NT2/D1 (cell line): ENCODE results near the gene UACA.

Experiments used
- SUZ12 ChIP-seq: IDR thresholded peaks from 2 replicates; pipeline ENCODE4 v1.6.1; 2011; ENCODE audit not compliant: insufficient read length, insufficient read depth; ENCODE audit errors: extremely low read depth
- YY1 ChIP-seq: IDR thresholded peaks from 2 replicates; pipeline ENCODE4 v1.6.1; 2011; ENCODE audit not compliant: insufficient read length, insufficient read depth

- TF ChIP-seq YY1 (no peak), SUZ12 (no peak)
These were observed 147.7 kb downstream of the UACA start for GRCh38 chr15:70615435-70616310.
